Bronchial epithelial cell (primary cell): ENCODE data around the gene ELP6. TPM values are rescaled to one million over a fixed set of nuclear protein-coding genes. Genes with fewer than 3 reads are reported as not detected.
A peak's percentile ranks its signal among the peaks of the same experiment; 100 is the strongest.
"Not testable (repeated sequence)": the region's sequence is repeated elsewhere in the genome, so short reads cannot be mapped to it uniquely, and the experiment has no call there.

Experiments
- DNase-seq: peaks from one replicate; pipeline ENCODE4 v3.0.0-alpha.2; 2010; ENCODE audit warnings: low read depth
- FAIRE-seq: peaks from 2 replicates; lab custom pipeline; 2011; peaks lifted over from hg19 to GRCh38; lab: Jason Lieb, UNC
- H3K27me3 ChIP-seq: 2 replicates; pipeline ENCODE4 v1.5.1; 2011; ENCODE audit warnings: low read length; ENCODE audit not compliant: control insufficient read depth, insufficient read depth
- H3K36me3 ChIP-seq: 2 replicates; pipeline ENCODE4 v1.5.1; 2011; ENCODE audit warnings: low read length; ENCODE audit not compliant: control insufficient read depth, insufficient read depth
- H3K4me3 ChIP-seq: 2 replicates; pipeline ENCODE4 v1.5.1; 2011; ENCODE audit warnings: mild to moderate bottlenecking, low read depth, low read length, control low read depth
- total RNA-seq: library from RNA; depleted of rRNA; stranded (reverse); fragments of >200 nt; gene quantifications from 2 replicates; pipeline ENCODE4 v1.2.1, GENCODE V29; 2014
- TF ChIP-seq, protein P1 (sequence below): IDR thresholded peaks from 2 replicates; pipeline ENCODE4 v1.5.1; 2011; ENCODE audit warnings: mild to moderate bottlenecking, moderate library complexity, low read length, control low read depth, inconsistent platforms; ENCODE audit not compliant: insufficient read depth, severe bottlenecking

The ELP6 gene
- total RNA-seq, 1 donor from 2014 or later, result 27.4 TPM

- no peak for FAIRE-seq
- Histone ChIP-seq H3K36me3 (no peaks in the 10 kb centered on the region), H3K4me3 (no peak overlapping the region), H3K27me3 (no peaks in the 10 kb centered on the region)
- TF ChIP-seq, protein P1, sequence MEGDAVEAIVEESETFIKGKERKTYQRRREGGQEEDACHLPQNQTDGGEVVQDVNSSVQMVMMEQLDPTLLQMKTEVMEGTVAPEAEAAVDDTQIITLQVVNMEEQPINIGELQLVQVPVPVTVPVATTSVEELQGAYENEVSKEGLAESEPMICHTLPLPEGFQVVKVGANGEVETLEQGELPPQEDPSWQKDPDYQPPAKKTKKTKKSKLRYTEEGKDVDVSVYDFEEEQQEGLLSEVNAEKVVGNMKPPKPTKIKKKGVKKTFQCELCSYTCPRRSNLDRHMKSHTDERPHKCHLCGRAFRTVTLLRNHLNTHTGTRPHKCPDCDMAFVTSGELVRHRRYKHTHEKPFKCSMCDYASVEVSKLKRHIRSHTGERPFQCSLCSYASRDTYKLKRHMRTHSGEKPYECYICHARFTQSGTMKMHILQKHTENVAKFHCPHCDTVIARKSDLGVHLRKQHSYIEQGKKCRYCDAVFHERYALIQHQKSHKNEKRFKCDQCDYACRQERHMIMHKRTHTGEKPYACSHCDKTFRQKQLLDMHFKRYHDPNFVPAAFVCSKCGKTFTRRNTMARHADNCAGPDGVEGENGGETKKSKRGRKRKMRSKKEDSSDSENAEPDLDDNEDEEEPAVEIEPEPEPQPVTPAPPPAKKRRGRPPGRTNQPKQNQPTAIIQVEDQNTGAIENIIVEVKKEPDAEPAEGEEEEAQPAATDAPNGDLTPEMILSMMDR, result no peak
- DNase-seq, result no peak
Observed at GRCh38 chr3:47520756-47521155, 7.2 kb upstream of the ELP6 start.

DNA sequence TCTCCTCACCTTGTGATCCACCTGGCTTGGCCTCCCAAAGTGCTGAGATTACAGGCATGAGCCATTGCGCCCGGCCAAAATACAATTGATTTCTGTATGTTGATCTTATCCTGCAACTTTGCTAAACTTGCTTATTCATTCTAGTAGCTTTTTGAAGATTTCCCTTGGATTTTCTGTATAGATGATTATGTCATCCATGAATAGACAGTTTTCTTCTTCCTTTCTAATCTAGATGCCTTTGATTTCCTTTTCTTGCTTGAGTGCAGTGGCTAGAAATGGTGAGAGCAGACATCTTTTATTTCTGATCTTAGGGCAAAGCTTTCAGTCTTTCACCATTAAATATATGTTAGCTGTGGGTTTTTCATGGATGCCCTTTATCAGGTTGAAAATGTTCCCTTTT, 4.4 kb upstream of the ELP6 start:
- TF ChIP-seq, protein P1, result no peak
- FAIRE-seq (no peak), DNase-seq (no peak)
- Histone ChIP-seq H3K27me3 (no peaks in the 10 kb centered on the region), H3K36me3 (no peaks in the 10 kb centered on the region), H3K4me3 (no peak overlapping the region)

DNA sequence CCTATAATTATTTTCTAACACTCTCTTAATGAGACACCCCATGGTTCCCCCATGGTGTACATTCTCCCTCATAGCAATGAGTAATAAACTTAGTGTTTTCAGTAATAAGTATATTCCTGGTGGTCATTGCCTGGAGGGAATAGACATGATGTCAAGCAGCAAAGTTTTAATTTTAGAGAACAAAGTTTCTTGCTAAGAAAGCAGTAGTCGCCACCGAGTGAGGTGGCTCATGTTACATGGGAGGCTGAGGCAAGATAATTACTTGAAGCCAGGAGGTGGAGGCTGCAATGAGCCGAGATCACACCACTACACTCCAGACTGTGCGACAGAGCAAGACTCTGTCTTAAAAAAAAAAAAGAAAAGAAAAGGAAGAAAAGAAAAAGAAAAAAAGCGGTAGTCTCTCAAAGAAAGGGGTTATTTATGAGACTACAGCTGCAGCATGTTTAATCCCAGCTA, 2.4 kb upstream of the ELP6 start:
- Histone ChIP-seq H3K27me3 (no peaks in the 10 kb centered on the region), H3K4me3 (no peak overlapping the region), H3K36me3 (no peaks in the 10 kb centered on the region)
- TF ChIP-seq, protein P1, result no peak
- FAIRE-seq, result no peak
- DNase-seq, result no peak

GRCh38 chr3:47515100-47515499, 1.6 kb upstream of the ELP6 start:
- H3K27me3 ChIP-seq, result no peaks in the 10 kb centered on the region
- no peak for FAIRE-seq
- no peak overlapping the region for H3K4me3 ChIP-seq
- DNase-seq, result no peak
- TF ChIP-seq, protein P1, result no peak
- H3K36me3 ChIP-seq, result peaks cover 2% of the 10 kb centered on the region

DNA sequence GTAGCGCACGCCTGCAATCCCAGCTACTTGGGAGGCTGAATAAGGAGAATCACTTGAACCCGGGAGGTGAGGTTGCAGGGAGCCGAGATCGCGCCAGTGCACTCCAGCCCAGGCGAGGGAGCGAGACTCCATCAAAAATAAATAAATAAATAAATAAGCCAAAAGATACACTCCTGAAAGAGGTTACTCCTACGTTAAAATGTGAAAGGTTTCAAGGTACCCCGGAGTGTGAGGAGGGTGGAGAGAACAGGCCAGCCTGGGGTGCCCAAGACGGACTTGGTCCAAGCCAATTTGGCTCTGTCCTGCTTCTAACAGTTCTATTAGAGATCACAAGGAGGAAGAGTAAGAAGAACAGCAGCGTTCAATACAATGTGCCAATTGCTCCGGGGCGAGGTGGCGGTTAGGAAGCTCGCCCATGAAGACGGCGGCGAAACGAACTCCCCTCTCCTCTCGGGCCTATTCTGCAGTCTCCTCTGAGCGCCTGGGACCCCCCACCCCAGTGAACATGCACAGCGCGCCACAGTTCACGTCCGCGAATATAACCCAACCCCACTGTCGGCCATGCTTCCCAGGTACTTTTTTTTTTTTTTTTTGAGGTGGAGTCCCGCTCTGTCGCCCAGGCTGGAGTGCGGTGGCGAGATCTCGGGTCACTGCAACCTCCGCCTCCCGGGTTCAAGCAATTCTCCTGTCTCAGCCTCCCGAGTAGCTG, 942 bp downstream of the ELP6 start:
- DNase-seq (peak; percentile 22), FAIRE-seq (no peak)
- Histone ChIP-seq H3K4me3 (peak overlapping the region; percentile 67), H3K27me3 (no peaks in the 10 kb centered on the region), H3K36me3 (peaks cover 7% of the 10 kb centered on the region)
- TF ChIP-seq, protein P1, result no peak

DNA sequence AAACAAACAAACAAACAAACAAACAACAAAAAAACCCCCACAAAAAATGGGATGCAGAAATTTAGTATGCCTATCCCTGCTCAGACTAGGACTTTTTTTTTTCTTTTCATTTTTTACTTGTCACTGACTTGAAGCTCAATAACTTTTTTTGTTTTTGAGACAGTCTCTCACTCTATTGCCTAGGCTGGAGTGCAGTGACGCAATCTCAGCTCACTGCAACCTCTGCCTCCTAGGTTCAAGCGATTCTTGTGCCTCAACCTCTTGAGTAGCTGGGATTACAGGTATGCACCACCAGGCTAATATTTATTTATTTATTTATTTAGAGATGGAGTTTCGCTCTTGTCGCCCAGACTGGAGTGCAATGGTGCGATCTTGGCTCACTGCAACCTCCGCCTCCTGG, 8.2 kb downstream of the ELP6 start:
- peaks cover 21% of the 10 kb centered on the region for H3K36me3 ChIP-seq
- not testable (repeated sequence) for H3K4me3 ChIP-seq, DNase-seq, FAIRE-seq, H3K27me3 ChIP-seq
